Activated CD4-positive, alpha-beta T cell treated with anti-CD3 and anti-CD28 coated beads for 48 hours (primary cell): ENCODE results near the gene DVL1.

Experiments
- DNase-seq: peaks from one replicate; pipeline ENCODE4 v3.0.0-alpha.2; 2020

The DVL1 gene

DNA sequence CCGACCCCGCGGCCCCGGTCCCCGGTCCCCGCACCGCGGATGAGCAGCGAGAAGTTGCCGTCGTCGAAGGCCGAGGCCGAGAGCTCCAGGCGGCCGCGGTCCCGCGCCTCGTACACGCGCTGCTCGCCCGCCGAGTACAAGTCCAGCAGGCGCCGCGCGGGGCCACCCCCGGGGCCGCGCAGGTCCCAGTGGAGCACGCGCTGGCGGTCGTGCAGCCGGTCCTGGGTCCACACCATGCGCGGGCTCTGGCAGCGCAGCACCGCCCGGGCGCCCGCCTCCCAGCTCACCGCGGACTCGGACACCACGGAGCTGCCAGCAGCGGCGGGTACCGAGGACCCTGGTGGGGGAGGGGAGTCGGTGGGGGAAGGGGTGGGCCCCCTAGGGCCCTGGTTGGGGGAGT is 6.2 kb upstream of the DVL1 start:
- DNase-seq: peak; percentile 43

DNA sequence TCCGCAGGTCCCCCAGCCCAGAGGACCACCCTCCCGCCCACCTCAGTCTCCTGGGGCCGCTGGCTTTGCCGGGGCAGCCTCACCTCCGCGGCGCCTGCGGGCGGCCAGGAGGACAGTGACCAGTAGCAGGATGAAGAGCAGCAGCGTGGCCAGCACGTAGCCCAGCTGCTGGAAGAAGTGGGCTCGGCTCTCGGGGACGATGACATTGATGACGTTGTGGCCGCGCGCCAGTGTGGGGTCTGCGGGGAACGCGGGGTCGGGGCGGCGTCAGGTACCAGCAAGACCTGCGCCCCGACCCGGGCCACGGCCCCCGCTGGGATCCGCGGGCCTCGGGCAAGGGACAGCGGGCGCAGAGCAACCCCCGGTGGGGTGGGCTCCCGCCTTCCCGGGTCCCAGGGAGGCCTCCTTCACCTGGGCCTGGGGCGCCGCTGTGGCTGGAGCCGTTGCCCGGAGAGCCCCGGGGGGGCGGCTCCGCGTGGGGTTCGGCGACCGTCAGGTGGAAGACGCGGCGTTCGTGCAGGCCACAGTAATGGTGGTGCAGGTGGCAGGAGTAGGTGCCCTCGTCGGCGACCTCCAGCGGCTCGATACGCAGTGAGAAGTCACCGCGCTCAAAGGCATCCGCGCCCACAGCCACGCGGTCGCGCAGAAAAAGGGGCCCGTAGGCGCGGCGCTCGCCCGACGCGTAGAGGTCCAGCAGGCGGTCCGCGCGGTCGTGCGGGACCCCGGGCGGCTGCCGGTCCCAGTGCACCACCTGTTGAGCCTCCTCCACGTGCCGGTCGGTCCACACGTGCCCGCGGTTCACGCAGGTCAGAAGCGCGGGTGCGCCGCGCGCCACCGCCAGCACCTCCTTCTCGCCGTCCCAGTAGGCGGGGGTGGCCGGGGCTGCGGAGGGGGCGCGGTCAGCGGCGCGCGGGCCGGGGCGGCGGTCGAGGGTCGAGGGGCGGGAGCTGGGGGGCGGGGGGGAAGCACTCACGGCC is 5.3 kb upstream of the DVL1 start:
- no peak for DNase-seq

DNA sequence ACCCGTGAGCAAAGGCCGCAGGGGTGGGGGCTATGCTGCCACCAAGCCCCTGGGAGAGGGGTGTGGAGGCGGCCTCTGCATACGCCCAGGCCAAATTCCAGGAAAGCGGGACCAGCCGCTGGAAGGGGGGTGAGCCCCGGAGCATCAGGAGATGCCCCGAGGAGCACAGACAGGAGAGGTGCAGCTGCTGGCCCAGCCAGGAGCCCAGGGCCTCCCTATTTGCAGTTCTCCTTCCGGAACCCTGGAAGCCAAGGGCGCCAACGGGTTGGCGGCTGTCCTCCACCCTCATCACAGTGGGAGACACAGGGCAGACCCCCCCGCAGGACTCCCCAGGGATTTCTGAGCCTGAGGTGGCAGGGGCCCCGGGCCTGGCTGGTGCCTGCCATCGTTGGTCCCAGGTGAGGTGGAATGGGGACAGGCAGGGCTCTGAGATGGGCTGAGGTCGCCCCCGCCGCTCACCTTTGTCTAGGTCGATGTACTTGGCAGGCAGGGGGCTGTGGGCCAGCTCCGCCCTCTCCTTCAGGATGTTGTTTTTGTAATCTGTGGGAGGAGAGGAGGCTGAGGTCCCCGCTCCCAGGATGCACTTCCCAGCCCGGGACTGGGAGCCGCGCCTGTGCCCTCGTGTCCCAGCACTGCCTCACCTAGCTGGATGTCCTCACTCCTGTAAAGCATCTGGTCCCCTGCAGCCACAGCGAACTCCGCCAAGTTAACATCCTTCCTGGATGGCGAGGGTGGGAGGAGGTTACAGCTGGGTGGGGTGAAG is 4.4 kb upstream of the DVL1 start:
- DNase-seq: no peak

- no peak for DNase-seq
Observed at GRCh38 chr1:1352786-1353388, 3.7 kb upstream of the DVL1 start.

DNA sequence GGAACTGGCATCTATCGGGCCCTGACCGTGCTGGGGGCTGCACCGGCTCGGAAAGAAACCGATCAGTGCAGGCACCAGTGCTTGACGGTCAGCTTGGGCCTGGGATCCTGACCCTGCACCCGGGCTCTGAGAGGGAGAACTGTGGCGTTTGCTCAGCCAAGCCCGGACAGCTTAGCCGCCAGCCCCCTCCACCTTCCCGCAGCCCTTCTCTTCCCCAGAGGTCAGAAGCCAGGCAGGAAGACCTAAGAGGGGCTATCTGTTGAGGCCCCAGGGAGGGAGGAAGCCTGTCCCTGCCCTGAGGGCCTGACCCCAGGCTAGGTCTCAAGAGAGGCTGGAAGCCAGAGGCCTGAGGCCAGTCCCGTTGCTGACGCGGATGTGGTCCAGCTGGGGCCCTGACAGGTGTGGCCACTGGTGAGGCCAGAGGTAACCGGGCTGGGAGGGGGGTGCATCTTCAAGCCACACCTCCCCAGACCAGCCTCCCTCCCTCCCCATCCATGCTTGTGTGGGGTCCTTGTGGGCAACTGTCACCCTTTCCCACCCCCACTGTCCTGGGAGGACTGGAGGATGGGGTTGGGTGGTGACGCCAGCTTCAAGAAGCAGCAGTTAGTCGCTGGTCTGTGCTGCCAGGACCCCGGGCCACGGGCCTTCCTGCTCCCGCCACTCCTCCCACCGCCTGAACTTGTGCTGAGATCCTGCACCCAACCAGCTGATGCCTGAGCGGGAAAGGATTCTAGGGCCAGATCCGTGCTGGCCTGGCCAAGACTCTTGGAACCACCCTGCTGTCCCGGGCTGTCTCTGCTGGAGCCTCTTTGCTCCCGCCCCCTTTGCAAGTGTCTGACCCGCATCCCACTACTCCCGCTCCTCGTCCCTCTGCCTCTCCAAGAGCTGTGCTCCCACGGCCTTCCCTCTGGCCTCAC is 2.6 kb upstream of the DVL1 start:
- no peak for DNase-seq

GRCh38 chr1:1348420-1349255 is 580 bp downstream of the DVL1 start:
- DNase-seq: no peak

GRCh38 chr1:1347663-1348419 is 1.4 kb downstream of the DVL1 start:
- DNase-seq: no peak

DNA sequence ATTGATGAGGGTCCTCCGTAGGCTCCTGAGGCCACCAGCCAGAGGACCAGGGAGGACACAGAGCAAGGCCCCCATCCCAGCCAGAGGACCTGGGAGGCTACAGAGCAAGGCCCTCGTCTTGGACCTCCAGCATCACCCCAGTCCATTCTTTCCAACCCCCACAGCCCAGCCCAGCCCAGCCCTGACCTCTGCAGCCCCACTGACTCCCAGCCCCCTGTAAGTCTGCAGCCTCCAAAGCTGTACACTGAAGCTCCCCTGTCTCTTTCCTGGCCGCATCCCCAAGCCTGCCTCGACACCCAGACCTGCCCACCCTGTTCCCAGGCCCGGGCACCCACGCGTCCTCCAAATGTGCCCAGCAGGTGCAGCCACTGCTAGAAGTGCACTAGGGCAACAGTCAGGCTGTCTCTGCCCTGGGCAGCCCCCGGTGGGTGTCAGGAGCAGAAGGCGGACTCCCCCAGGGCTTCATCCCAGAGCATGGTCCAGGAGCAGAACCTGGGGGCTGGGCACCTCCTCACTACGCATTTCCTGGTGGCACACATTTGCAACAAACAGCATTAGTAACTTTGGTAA is 2.1 kb downstream of the DVL1 start:
- no peak for DNase-seq

DNA sequence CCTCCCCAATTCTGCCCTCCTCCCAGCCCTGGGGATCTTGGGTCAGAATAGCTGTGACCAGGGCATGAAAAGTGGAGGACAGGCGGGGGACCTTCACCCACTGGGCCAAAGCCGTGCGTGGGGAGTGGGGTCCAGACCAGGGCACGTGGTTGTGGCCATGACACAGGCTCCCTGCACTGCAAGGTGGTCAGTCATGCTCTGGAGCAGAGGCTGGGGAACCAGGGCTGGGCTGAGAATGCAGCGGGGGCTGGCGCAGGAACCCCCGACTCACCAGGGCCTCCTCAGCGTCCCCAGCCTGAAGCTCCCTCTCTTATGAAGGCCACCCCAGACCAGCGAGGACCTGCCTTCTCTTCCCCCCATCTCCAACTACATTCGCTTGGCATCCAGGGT is 2.7 kb downstream of the DVL1 start:
- DNase-seq: no peak

DNA sequence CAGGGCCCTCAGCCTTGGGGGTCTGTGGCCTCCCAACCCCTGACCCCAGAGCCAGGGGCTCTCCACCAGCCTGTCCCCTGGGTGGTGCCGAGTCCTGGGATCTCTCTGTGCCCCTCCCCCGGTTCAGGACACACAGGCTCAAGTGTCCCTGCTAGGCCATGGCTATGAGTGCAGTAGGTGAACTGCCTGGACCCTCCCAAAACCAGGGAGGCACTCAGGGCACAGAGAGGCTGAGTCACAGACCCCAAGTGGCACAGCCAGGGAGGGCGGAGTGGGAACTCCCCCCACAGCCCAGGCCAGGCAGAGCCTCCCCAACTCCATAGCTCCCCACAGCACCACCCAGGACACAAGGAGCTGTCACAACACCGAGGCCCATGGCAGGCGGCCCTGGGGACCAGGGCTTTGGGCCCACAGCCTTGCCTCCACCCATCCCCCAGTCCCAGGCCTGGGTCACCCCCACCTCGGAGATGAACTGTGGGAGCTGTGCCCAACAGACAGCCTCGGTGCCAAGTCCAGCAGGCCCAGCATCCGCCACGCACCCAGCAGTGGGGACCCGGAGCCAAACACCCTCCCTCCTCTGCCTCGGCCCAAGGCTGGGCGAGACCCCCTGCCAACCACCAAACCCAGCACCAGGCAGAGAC is 3.2 kb downstream of the DVL1 start:
- no peak for DNase-seq

DNA sequence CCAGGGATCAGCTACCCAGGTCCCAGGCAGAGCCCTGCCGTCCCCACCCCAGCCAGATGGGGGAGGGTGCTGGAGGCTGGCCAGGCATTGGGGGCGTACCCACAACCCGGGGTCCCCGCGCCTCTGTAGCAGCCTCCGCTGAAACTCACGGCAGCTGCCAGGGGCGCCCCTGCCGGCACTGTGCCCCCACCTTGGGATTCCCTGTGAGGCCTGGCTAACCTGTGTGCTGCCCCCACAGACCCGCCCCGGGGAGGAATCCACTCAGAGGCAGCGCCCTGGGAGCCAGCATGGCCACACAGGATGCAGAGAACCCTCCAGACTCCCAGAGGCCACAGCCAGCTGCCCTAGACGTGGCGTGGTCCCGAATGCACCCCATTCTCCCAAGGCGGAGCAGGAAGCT is 3.8 kb downstream of the DVL1 start:
- DNase-seq: no peak

- peak; percentile 76 for DNase-seq
Observed at GRCh38 chr1:1344655-1345361, 4.4 kb downstream of the DVL1 start.

GRCh38 chr1:1343811-1344421 is 5.3 kb downstream of the DVL1 start:
- DNase-seq: no peak

DNA sequence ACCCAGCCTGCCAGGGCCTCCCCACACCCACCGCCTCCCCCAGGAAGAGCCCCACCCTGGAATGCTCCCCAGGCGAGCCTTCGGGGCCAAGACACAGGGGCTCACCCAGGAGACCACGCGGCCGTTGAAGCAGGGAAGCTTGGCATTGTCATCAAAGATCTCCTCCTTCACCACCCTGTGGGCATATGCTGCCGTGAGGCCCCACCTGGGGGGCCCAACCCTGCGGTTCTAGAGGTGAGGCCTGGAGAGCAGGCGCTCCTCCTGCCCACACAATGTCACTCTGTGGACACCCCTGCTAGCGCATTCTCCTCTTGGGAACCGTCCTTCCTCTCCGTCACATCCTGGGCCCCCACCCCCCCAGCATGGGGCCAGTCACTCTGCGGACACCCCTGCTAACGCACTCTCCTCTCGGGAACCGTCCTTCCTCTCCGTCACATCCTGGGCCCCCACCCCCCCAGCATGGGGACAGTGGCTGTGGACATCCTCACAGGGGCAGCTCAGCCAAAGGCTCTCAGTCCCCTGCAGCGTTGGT is 6.6 kb downstream of the DVL1 start:
- no peak for DNase-seq

DNA sequence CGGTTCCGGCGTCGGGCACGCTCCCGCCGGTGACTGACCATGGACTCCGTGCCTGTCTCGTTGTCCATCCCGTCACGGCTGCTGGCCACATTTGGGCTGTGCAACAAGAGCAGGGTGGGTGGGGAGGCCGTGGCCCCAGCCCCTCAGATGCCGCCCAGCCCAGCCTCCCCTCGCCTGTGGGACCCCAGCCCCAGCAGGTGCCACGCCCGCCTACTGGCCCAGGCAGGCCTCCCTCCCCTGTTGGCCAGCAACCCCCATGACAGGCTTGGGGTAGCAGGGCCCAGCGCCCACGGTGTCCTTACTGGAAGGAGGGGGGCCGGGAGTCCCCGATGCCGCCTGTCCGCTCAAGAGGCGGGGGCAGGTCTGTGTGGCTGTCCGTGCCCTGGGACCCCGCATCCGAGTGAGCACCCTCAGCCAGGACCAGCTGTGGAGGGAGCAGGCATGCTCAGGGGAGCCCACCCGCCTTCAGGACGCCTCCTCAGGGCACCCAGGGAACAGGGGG is 7.1 kb downstream of the DVL1 start:
- no peak for DNase-seq

- DNase-seq: no peak
Observed at GRCh38 chr1:1341549-1342021, 7.6 kb downstream of the DVL1 start.

DNA sequence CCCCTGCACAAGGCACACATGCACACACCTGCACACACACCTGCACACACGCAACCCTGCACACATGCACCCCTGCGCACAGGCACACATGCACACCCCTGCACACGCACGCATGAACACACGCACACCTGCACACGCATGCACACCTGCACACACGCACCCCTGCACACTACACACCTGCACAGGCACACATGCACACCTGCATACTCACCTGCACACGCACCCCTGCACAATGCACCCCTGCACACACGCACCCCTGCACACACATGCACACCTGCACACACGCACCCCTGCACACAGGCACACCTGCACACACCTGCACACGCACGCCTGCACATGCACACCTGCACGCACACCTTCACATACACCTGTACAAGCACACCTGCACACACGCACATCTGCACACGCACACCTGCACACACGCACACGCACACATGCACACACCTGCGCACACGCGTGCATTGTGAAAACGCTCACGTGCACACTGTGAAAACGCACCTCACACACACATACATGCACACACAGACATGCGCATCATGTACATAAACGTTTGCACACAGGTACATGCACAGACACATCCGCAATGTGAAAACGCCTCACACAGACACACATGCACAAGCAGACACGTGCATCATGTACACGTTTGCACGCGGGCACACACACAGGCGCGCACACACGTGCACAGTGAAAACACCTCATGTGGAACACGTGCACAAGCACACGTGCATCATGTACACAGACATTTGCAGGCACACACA is 8.2 kb downstream of the DVL1 start:
- DNase-seq: no peak
